Transverse colon (tissue), 3 donors: ENCODE data around the gene PRSS56.

Experiments
- POLR2A ChIP-seq: fragments of 450-650 bp; IDR thresholded peaks from one replicate; pipeline ENCODE4 v1.6.1; 2016; ENCODE audit warnings: antibody characterized with exemption, mild to moderate bottlenecking, moderate library complexity
- TF ChIP-seq, protein P1 (sequence below), 5 experiments: fragments of 200-600 bp in 3 of 5; fragments of 450-650 bp in 2 of 5; sonication (generic) in 3 of 5; IDR thresholded peaks; 1 replicate in 2 of 5; 2 replicates in 3 of 5; pipeline ENCODE4 v1.5.1; 2016 to 2017; ENCODE audit warnings: antibody characterized with exemption in 5 of 5, inconsistent platforms in 3 of 5, mild to moderate bottlenecking in 2 of 5, moderate library complexity in 1 of 5

DNA sequence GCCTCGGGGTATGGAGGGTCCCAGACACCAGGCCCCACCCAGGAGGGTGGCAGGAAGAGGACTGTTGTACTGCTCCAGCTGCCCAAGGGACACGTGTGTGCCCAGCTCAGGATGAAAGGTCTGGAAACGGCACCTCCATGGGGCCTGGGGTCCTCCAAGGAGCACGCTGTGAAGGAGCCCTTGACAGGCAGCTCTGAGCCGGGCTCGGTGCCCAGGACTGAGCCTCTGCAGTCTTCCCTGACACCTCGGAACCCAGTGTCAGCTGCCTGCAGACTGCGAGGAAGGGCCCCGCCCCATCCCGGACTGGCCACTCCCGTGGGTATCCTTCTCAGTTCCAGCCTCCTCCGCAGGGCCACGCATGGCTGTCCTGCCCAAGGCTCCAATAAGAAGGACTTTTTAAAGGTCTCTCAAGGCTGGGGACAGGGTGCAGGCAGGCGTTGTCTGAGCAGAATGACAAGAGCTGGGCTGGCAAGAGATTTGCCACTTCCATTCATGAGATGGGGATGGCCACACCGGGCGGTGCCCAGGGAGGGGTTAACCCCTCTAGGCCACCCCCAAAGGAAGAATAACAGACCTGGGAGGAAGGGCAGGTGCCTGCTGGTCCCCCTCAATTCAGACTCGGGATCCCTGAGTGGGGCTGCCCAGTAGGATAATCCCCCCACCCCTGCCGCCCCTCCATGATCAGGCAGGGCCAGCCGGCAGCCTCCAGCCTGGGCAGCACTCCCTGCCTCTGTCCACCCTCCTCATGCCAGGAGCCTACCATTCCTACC, 41.4 kb upstream of the PRSS56 start:
- TF ChIP-seq, protein P1, sequence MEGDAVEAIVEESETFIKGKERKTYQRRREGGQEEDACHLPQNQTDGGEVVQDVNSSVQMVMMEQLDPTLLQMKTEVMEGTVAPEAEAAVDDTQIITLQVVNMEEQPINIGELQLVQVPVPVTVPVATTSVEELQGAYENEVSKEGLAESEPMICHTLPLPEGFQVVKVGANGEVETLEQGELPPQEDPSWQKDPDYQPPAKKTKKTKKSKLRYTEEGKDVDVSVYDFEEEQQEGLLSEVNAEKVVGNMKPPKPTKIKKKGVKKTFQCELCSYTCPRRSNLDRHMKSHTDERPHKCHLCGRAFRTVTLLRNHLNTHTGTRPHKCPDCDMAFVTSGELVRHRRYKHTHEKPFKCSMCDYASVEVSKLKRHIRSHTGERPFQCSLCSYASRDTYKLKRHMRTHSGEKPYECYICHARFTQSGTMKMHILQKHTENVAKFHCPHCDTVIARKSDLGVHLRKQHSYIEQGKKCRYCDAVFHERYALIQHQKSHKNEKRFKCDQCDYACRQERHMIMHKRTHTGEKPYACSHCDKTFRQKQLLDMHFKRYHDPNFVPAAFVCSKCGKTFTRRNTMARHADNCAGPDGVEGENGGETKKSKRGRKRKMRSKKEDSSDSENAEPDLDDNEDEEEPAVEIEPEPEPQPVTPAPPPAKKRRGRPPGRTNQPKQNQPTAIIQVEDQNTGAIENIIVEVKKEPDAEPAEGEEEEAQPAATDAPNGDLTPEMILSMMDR (IDR thresholded peaks at IDR 0.05): no peak
- no peak for TF ChIP-seq POLR2A
